ENCODE measurements around the gene KCNJ5.

KCNJ5 gene

GRCh38 chr11:128968916-128969315, 77.8 kb downstream of the KCNJ5 start:
- Histone ChIP-seq H3K9ac (ENCODE audit: insufficient read length, low read depth) (no peak overlapping the region), H3K4me1 (ENCODE audit: insufficient read depth, insufficient read length) (no peaks in the 10 kb centered on the region), H3K9me3 (ENCODE audit: insufficient read depth, low read length) (no peaks in the 10 kb centered on the region), H3K4me3 (ENCODE audit: insufficient read length, low read depth) (no peak overlapping the region), H3K36me3 (ENCODE audit: insufficient read depth, insufficient read length, low read length) (peaks cover 35% of the 10 kb centered on the region), H3K27me3 (ENCODE audit: insufficient read depth, insufficient read length) (no peaks in the 10 kb centered on the region)
- TF ChIP-seq YY1 (IDR thresholded peaks at IDR 0.05; ENCODE audit: insufficient read depth, insufficient read length) (no peak), SUZ12 (IDR thresholded peaks at IDR 0.05; ENCODE audit: extremely low read depth, insufficient read depth, insufficient read length) (no peak), ZNF274 (IDR thresholded peaks at IDR 0.05; ENCODE audit: low read depth, low read length) (no peak)
- DNase-seq (ENCODE audit: low read depth, low spot score), result no peak

Measured in NT2/D1 (cell line).